ENCODE data around the gene PRX. TPM values are rescaled to one million over a fixed set of nuclear protein-coding genes. Genes with fewer than 3 reads are reported as not detected.

The PRX gene
- polyA plus RNA-seq, 1 donor (not counting 4 experiments of a cell fraction or from before 2014, with no cell fraction given), result 0.42 TPM

GRCh38 chr19:40366697-40367561, 46.2 kb downstream of the PRX start:
- no peak for TF ChIP-seq EZH2 (IDR thresholded peaks at IDR 0.05; ENCODE audit: low read length)
- TF ChIP-seq CTCF (optimal IDR thresholded peaks at IDR 0.05 in 1 of 3, IDR thresholded peaks at IDR 0.05 in 1 of 3, conservative IDR thresholded peaks at IDR 0.05 in 1 of 3; ENCODE audit: extremely low read depth in 1 of 3, insufficient read depth in 2 of 3, low read length in 3 of 3), result no peak
- no peak for DNase-seq (ENCODE audit: low read depth, low spot score)
- Histone ChIP-seq H4K20me1 (ENCODE audit: control insufficient read depth, extremely low read depth, insufficient read depth, low read length) (no peaks in the 10 kb centered on the region), H3K4me3 (ENCODE audit: control insufficient read depth in 2 of 3, extremely low read depth in 1 of 3, insufficient read depth in 2 of 3, low read depth in 1 of 3, low read length in 3 of 3) (no peak overlapping the region), H3K4me2 (ENCODE audit: control insufficient read depth, extremely low read depth, insufficient read depth, low read depth, low read length) (no peak overlapping the region), H3K36me3 (ENCODE audit: control insufficient read depth in 2 of 2, extremely low read depth in 1 of 2, insufficient read depth in 2 of 2, low read length in 2 of 2) (peaks cover 7 to 27% of the 10 kb centered on the region in 2 experiments), H3K9ac (ENCODE audit: control insufficient read depth, extremely low read depth, insufficient read depth, low read length) (no peak overlapping the region), H3K27me3 (ENCODE audit: control insufficient read depth, extremely low read depth, insufficient read depth, low read length) (no peaks in the 10 kb centered on the region), H3K9me3 (ENCODE audit: control insufficient read depth, low read depth, low read length) (no peaks in the 10 kb centered on the region), H2AFZ (ENCODE audit: control insufficient read depth, low read length) (no peak overlapping the region), H3K27ac (ENCODE audit: control insufficient read depth, insufficient read depth, low read length) (no peak overlapping the region), H3K79me2 (ENCODE audit: control insufficient read depth, insufficient read depth, low read length) (no peaks in the 10 kb centered on the region), H3K4me1 (ENCODE audit: control insufficient read depth, extremely low read depth, insufficient read depth, low read length) (peaks cover 8% of the 10 kb centered on the region), H3K9me1 (ENCODE audit: control insufficient read depth, extremely low read depth, insufficient read depth, low read length) (no peaks in the 10 kb centered on the region)
- no peak for FAIRE-seq
- dilution Hi-C loops (cut with MboI; ENCODE audit: extremely low pct_ligation_motif_present, low sequenced_read_pairs), result no loop called here

- DNase-seq (ENCODE audit: low read depth, low spot score), result no peak
- H2AFZ ChIP-seq (ENCODE audit: control insufficient read depth, low read length), result peak overlapping the region; percentile 83
- no peak for FAIRE-seq
- peak overlapping the region; percentile 85 for H3K4me2 ChIP-seq (ENCODE audit: control insufficient read depth, extremely low read depth, insufficient read depth, low read depth, low read length)
- peak overlapping the region; percentile 69 for H3K9ac ChIP-seq (ENCODE audit: control insufficient read depth, extremely low read depth, insufficient read depth, low read length)
- no peaks in the 10 kb centered on the region for H3K27me3 ChIP-seq (ENCODE audit: control insufficient read depth, extremely low read depth, insufficient read depth, low read length)
- dilution Hi-C loops (cut with MboI; ENCODE audit: extremely low pct_ligation_motif_present, low sequenced_read_pairs), result no loop called here
- H3K27ac ChIP-seq (ENCODE audit: control insufficient read depth, insufficient read depth, low read length), result no peak overlapping the region
- peaks cover 0 to 20% of the 10 kb centered on the region in 2 experiments for H3K36me3 ChIP-seq (ENCODE audit: control insufficient read depth in 2 of 2, extremely low read depth in 1 of 2, insufficient read depth in 2 of 2, low read length in 2 of 2)
- H3K4me3 ChIP-seq (ENCODE audit: control insufficient read depth in 2 of 3, extremely low read depth in 1 of 3, insufficient read depth in 2 of 3, low read depth in 1 of 3, low read length in 3 of 3), result peak overlapping the region; percentile 7 to 68 (median 40)
- peaks cover 8% of the 10 kb centered on the region for H3K4me1 ChIP-seq (ENCODE audit: control insufficient read depth, extremely low read depth, insufficient read depth, low read length)
- no peaks in the 10 kb centered on the region for H4K20me1 ChIP-seq (ENCODE audit: control insufficient read depth, extremely low read depth, insufficient read depth, low read length)
- no peaks in the 10 kb centered on the region for H3K79me2 ChIP-seq (ENCODE audit: control insufficient read depth, insufficient read depth, low read length)
- no peaks in the 10 kb centered on the region for H3K9me3 ChIP-seq (ENCODE audit: control insufficient read depth, low read depth, low read length)
- TF ChIP-seq EZH2 (IDR thresholded peaks at IDR 0.05; ENCODE audit: low read length), result no peak
- TF ChIP-seq CTCF (optimal IDR thresholded peaks at IDR 0.05 in 1 of 3, IDR thresholded peaks at IDR 0.05 in 1 of 3, conservative IDR thresholded peaks at IDR 0.05 in 1 of 3; ENCODE audit: extremely low read depth in 1 of 3, insufficient read depth in 2 of 3, low read length in 3 of 3), result no peak
- H3K9me1 ChIP-seq (ENCODE audit: control insufficient read depth, extremely low read depth, insufficient read depth, low read length), result peaks cover 2% of the 10 kb centered on the region
These were observed 47.4 kb downstream of the PRX start for GRCh38 chr19:40365613-40366401.

All from keratinocyte (primary cell).